Skeletal muscle satellite cell (primary cell): ENCODE results near the gene C1QL3. TPM values are rescaled to one million over a fixed set of nuclear protein-coding genes. Genes with fewer than 3 reads are reported as not detected.

Source experiments
- H3K27me3 ChIP-seq: 2 replicates; pipeline ENCODE4 v1.7.0; 2013; ENCODE audit warnings: low read length; ENCODE audit not compliant: control insufficient read depth, insufficient read depth
- H3K36me3 ChIP-seq: 2 replicates; pipeline ENCODE4 v1.7.0; 2013; ENCODE audit warnings: mild to moderate bottlenecking, control low read depth, low read length; ENCODE audit not compliant: insufficient read depth
- H3K4me1 ChIP-seq: 2 replicates; pipeline ENCODE4 v1.7.0; 2013; ENCODE audit warnings: low read length; ENCODE audit not compliant: control insufficient read depth, insufficient read depth
- H3K4me2 ChIP-seq: 2 replicates; pipeline ENCODE4 v1.7.0; 2013; ENCODE audit warnings: mild to moderate bottlenecking, low read length
- H3K4me3 ChIP-seq: 2 replicates; pipeline ENCODE4 v1.7.0; 2013; ENCODE audit warnings: low read length
- H3K9ac ChIP-seq: 2 replicates; pipeline ENCODE4 v1.7.0; 2013; ENCODE audit warnings: mild to moderate bottlenecking, low read depth, low read length, moderate library complexity
- H3K9me3 ChIP-seq: replicated peaks from 2 replicates; pipeline ENCODE4 v1.7.0; 2013; ENCODE audit warnings: mild to moderate bottlenecking, control low read depth, low read length
- total RNA-seq: library from RNA; depleted of rRNA; stranded (reverse); fragments of >200 nt; gene quantifications from 2 replicates; pipeline ENCODE4 v1.2.3, GENCODE V29; 2012; rRNA removed

Gene C1QL3
- total RNA-seq = under 0.01 and 0.22 TPM in 2 replicates

GRCh38 chr10:16521311-16522016 lies at the start of gene C1QL3:
C1QL3 (minus strand) TSS chr10:16521879; CDS start chr10:16521065, 814 bp downstream.
- Histone ChIP-seq H3K9ac (no peak within 1 kb of the TSS), H3K27me3 (peaks cover 50% of the 10 kb centered on the region)

GRCh38 chr10:16570731-16571130 lies 49.1 kb upstream of the C1QL3 start:
- Histone ChIP-seq H3K4me2 (no peak overlapping the region), H3K36me3 (no peaks in the 10 kb centered on the region), H3K9me3 (no peaks in the 10 kb centered on the region), H3K9ac (no peak overlapping the region), H3K27me3 (peaks cover 10% of the 10 kb centered on the region), H3K4me1 (no peaks in the 10 kb centered on the region), H3K4me3 (no peak overlapping the region)

More at GRCh38 chr10:16521311-16522016, at the start of gene C1QL3:
- H3K9me3 ChIP-seq = no peaks in the 10 kb centered on the region
- H3K36me3 ChIP-seq = no peaks in the 10 kb centered on the region
- peak within 1 kb of the TSS; percentile 67 for H3K4me3 ChIP-seq
- H3K4me2 ChIP-seq = peak within 1 kb of the TSS; percentile 76
- H3K4me1 ChIP-seq = no peaks in the 10 kb centered on the region

GRCh38 chr10:16566202-16566805 lies 44.6 kb upstream of the C1QL3 start:
- H3K9ac ChIP-seq = no peak overlapping the region
- H3K4me3 ChIP-seq = no peak overlapping the region
- no peaks in the 10 kb centered on the region for H3K4me1 ChIP-seq
- H3K36me3 ChIP-seq = no peaks in the 10 kb centered on the region
- no peaks in the 10 kb centered on the region for H3K9me3 ChIP-seq
- H3K4me2 ChIP-seq = no peak overlapping the region
- H3K27me3 ChIP-seq = no peaks in the 10 kb centered on the region

- H3K4me1 ChIP-seq = no peaks in the 10 kb centered on the region
- H3K4me2 ChIP-seq = no peak overlapping the region
- no peaks in the 10 kb centered on the region for H3K9me3 ChIP-seq
- H3K9ac ChIP-seq = no peak overlapping the region
- H3K36me3 ChIP-seq = no peaks in the 10 kb centered on the region
- H3K4me3 ChIP-seq = no peak overlapping the region
- H3K27me3 ChIP-seq = no peaks in the 10 kb centered on the region
Measured at GRCh38 chr10:16565604-16566003, 43.9 kb upstream of the C1QL3 start.

GRCh38 chr10:16562891-16563290 lies 41.2 kb upstream of the C1QL3 start:
- Histone ChIP-seq H3K36me3 (no peaks in the 10 kb centered on the region), H3K4me1 (no peaks in the 10 kb centered on the region), H3K9ac (no peak overlapping the region), H3K4me2 (no peak overlapping the region), H3K27me3 (peaks cover 9% of the 10 kb centered on the region), H3K4me3 (no peak overlapping the region), H3K9me3 (no peaks in the 10 kb centered on the region)

GRCh38 chr10:16559236-16559773 lies 37.6 kb upstream of the C1QL3 start:
- Histone ChIP-seq H3K4me3 (no peak overlapping the region), H3K9me3 (no peaks in the 10 kb centered on the region), H3K4me2 (no peak overlapping the region), H3K27me3 (peaks cover 14% of the 10 kb centered on the region), H3K9ac (no peak overlapping the region), H3K36me3 (no peaks in the 10 kb centered on the region), H3K4me1 (no peaks in the 10 kb centered on the region)

GRCh38 chr10:16547973-16548372 lies 26.3 kb upstream of the C1QL3 start:
- no peaks in the 10 kb centered on the region for H3K4me1 ChIP-seq
- H3K36me3 ChIP-seq = no peaks in the 10 kb centered on the region
- no peak overlapping the region for H3K9ac ChIP-seq
- no peak overlapping the region for H3K4me2 ChIP-seq
- peaks cover 3% of the 10 kb centered on the region for H3K27me3 ChIP-seq
- no peaks in the 10 kb centered on the region for H3K9me3 ChIP-seq
- no peak overlapping the region for H3K4me3 ChIP-seq

GRCh38 chr10:16545116-16545736 lies 23.5 kb upstream of the C1QL3 start:
- Histone ChIP-seq H3K36me3 (no peaks in the 10 kb centered on the region), H3K4me3 (no peak overlapping the region), H3K27me3 (peaks cover 4% of the 10 kb centered on the region), H3K4me1 (no peaks in the 10 kb centered on the region), H3K4me2 (no peak overlapping the region), H3K9ac (no peak overlapping the region), H3K9me3 (no peaks in the 10 kb centered on the region)

GRCh38 chr10:16544591-16544990 lies 22.9 kb upstream of the C1QL3 start:
- Histone ChIP-seq H3K4me3 (no peak overlapping the region), H3K4me2 (no peak overlapping the region), H3K4me1 (no peaks in the 10 kb centered on the region), H3K27me3 (peaks cover 4% of the 10 kb centered on the region), H3K9me3 (no peaks in the 10 kb centered on the region), H3K9ac (no peak overlapping the region), H3K36me3 (no peaks in the 10 kb centered on the region)

- no peaks in the 10 kb centered on the region for H3K4me1 ChIP-seq
- no peaks in the 10 kb centered on the region for H3K36me3 ChIP-seq
- no peaks in the 10 kb centered on the region for H3K9me3 ChIP-seq
- H3K4me3 ChIP-seq = no peak overlapping the region
- no peak overlapping the region for H3K9ac ChIP-seq
- H3K4me2 ChIP-seq = no peak overlapping the region
- H3K27me3 ChIP-seq = peaks cover 4% of the 10 kb centered on the region
Measured at GRCh38 chr10:16544099-16544498, 22.4 kb upstream of the C1QL3 start.

GRCh38 chr10:16536155-16536554 lies 14.5 kb upstream of the C1QL3 start:
- H3K36me3 ChIP-seq = no peaks in the 10 kb centered on the region
- H3K9me3 ChIP-seq = no peaks in the 10 kb centered on the region
- H3K4me1 ChIP-seq = no peaks in the 10 kb centered on the region
- no peak overlapping the region for H3K4me3 ChIP-seq
- H3K9ac ChIP-seq = no peak overlapping the region
- H3K4me2 ChIP-seq = no peak overlapping the region
- no peaks in the 10 kb centered on the region for H3K27me3 ChIP-seq
